K562 (cell line): ENCODE results near the gene MPRIP. TPM values are rescaled to one million over a fixed set of nuclear protein-coding genes. Genes with fewer than 3 reads are reported as not detected.

ENCODE experiments used
- ATAC-seq: fragments of 200-7000 bp; cut with Tn5 transposase; 3 replicates; pipeline ENCODE4 v1.9.1; 2020; ENCODE audit warnings: moderate library complexity
- BruUV-seq: library from RNA; stranded (reverse); fragments of 400-500 nt; replicated peaks from 2 replicates; lab custom pipeline; 2021; lab: Mats Ljungman, UMichigan
- CTCF ChIA-PET: fragments of 300-600 bp; formaldehyde crosslinking; extraction: SDS; loops from one replicate; lab custom pipeline; 2021; ENCODE audit warnings: low intra/inter-chr PET ratio; lab: Yijun Ruan, JAX
- POLR2A ChIA-PET: fragments of 300-600, 350-650 bp; sonication (Branson Sonifier 250); formaldehyde crosslinking; extraction: SDS; loops from one replicate; lab custom pipeline; 2021; ENCODE audit warnings: antibody characterized with exemption, inconsistent platforms; lab: Yijun Ruan, JAX
- DNase-seq, 4 experiments: peaks; one replicate each; pipeline versions ENCODE4 v3.0.0 to v3.0.0-alpha.2; 2011 to 2018; ENCODE audit warnings: low spot score in 3 of 4, mixed read lengths in 3 of 4; ENCODE audit errors: extremely low read depth in 1 of 4
- FAIRE-seq: peaks from 2 replicates; lab custom pipeline; 2011; peaks lifted over from hg19 to GRCh38; lab: Jason Lieb, UNC
- H2AFZ ChIP-seq: 2 replicates; pipeline ENCODE4 v1.6.0; 2011; ENCODE audit warnings: low read depth, low read length, control low read depth, inconsistent platforms
- H3K27ac ChIP-seq: fragments of 200-600 bp; 3 replicates; pipeline ENCODE4 v1.8.0; 2011; ENCODE audit warnings: low read depth, mild to moderate bottlenecking, control low read depth, inconsistent platforms, low read length, moderate library complexity, mixed read lengths; ENCODE audit errors: extremely low read depth
- H3K27me3 ChIP-seq, 2 experiments: fragments of 300-600 bp in 1 of 2; 2 replicates in 1 of 2; 3 replicates in 1 of 2; pipeline versions ENCODE4 v1.6.0 to v1.8.0; 2011; ENCODE audit warnings: inconsistent platforms in 2 of 2, low read length in 2 of 2, mild to moderate bottlenecking in 1 of 2, mixed read lengths in 1 of 2, moderate library complexity in 1 of 2; ENCODE audit not compliant: control insufficient read depth in 2 of 2, insufficient read depth in 2 of 2
- H3K36me3 ChIP-seq: fragments of 300-600 bp; 3 replicates; pipeline ENCODE4 v1.8.0; 2011; ENCODE audit warnings: mild to moderate bottlenecking, low read length, inconsistent platforms; ENCODE audit not compliant: control insufficient read depth, insufficient read depth
- H3K4me1 ChIP-seq, 2 experiments: fragments of 200-600 bp in 1 of 2; replicated peaks in 1 of 2; 2 replicates in 1 of 2; 3 replicates in 1 of 2; pipeline versions ENCODE4 v1.5.1 to v1.8.0; 2011; ENCODE audit warnings: inconsistent platforms in 2 of 2, low read length in 2 of 2, mild to moderate bottlenecking in 1 of 2, mixed read lengths in 1 of 2, moderate library complexity in 1 of 2; ENCODE audit not compliant: control insufficient read depth in 2 of 2, insufficient read depth in 2 of 2
- H3K4me2 ChIP-seq: 2 replicates; pipeline ENCODE4 v1.6.1; 2011; ENCODE audit warnings: low read length, control low read depth, inconsistent platforms, mixed read lengths; ENCODE audit not compliant: insufficient read depth
- H3K4me3 ChIP-seq: fragments of 200-600 bp; sonication (generic), shearing (Covaris generic); 2 replicates; pipeline ENCODE4 v1.5.1; 2016; ENCODE audit warnings: control low read depth, inconsistent platforms
- H3K79me2 ChIP-seq: fragments of 200-600 bp; 3 replicates; pipeline ENCODE4 v1.8.0; 2011; ENCODE audit warnings: low read length, inconsistent platforms; ENCODE audit not compliant: control insufficient read depth, insufficient read depth
- H3K9ac ChIP-seq, 2 experiments: 2 replicates each; pipeline versions ENCODE4 v1.6.0 to v1.6.1; 2011; ENCODE audit warnings: low read depth in 2 of 2, low read length in 2 of 2, control low read depth in 1 of 2, inconsistent platforms in 1 of 2, mild to moderate bottlenecking in 1 of 2, mixed read lengths in 1 of 2; ENCODE audit not compliant: insufficient read depth in 1 of 2
- H3K9me1 ChIP-seq: one replicate; pipeline ENCODE4 v1.6.0; 2011; ENCODE audit warnings: inconsistent platforms, mild to moderate bottlenecking, low read length, moderate library complexity; ENCODE audit not compliant: control insufficient read depth, insufficient read depth
- H3K9me3 ChIP-seq: replicated peaks from 2 replicates; pipeline ENCODE4 v1.5.1; 2011; ENCODE audit warnings: low read depth, low read length, inconsistent platforms; ENCODE audit not compliant: control insufficient read depth, insufficient read depth
- H4K20me1 ChIP-seq: replicated peaks from 2 replicates; pipeline ENCODE4 v1.6.1; 2011; ENCODE audit warnings: low read length, inconsistent platforms, mixed read lengths; ENCODE audit not compliant: control insufficient read depth, insufficient read depth
- ARID1B ChIP-seq: fragments of 450-650 bp; IDR thresholded peaks from 2 replicates; pipeline ENCODE4 v1.6.1; 2016; ENCODE audit warnings: antibody characterized with exemption, mild to moderate bottlenecking, inconsistent platforms
- BDP1 ChIP-seq: IDR thresholded peaks from 3 replicates; pipeline ENCODE4 v1.6.1; 2011; ENCODE audit not compliant: insufficient read length, insufficient read depth
- EGR1 ChIP-seq: fragments of 450-650 bp; conservative IDR thresholded peaks from 2 replicates; pipeline ENCODE4 v1.6.1; 2017; ENCODE audit warnings: mild to moderate bottlenecking
- FOXJ3 ChIP-seq: sonication (generic); formaldehyde crosslinking; IDR thresholded peaks from 2 replicates; pipeline ENCODE4 v1.4.0; 2020; ENCODE audit warnings: mild to moderate bottlenecking, missing genetic modification reagents
- HMG20A ChIP-seq: fragments of 450-650 bp; formaldehyde crosslinking; conservative IDR thresholded peaks from 2 replicates; pipeline ENCODE4 v1.4.0; 2020; ENCODE audit warnings: mild to moderate bottlenecking, mixed read lengths
- JUND ChIP-seq, 2 experiments: IDR thresholded peaks; 2 replicates in 1 of 2; 3 replicates in 1 of 2; pipeline ENCODE4 v1.6.1; 2011; ENCODE audit warnings: borderline replicate concordance in 2 of 2, low read depth in 2 of 2, low read length in 2 of 2, improper control_type of control experiment in 1 of 2, missing biosample characterization in 1 of 2, missing genetic modification characterization in 1 of 2, missing genetic modification reagents in 1 of 2
- KLF6 ChIP-seq: fragments of 250-450 bp; sonication (Bioruptor Pico); IDR thresholded peaks from 2 replicates; pipeline ENCODE4 v1.4.0; 2020; ENCODE audit warnings: mild to moderate bottlenecking, moderate library complexity, borderline replicate concordance
- NBN ChIP-seq: fragments of 450-650 bp; IDR thresholded peaks from 2 replicates; pipeline ENCODE4 v1.6.1; 2016; ENCODE audit warnings: low read depth, mild to moderate bottlenecking
- SIX5 ChIP-seq, 2 experiments: IDR thresholded peaks; 2 replicates each; pipeline ENCODE4 v1.6.1; 2011; ENCODE audit warnings: low read length in 2 of 2, borderline replicate concordance in 1 of 2, low read depth in 1 of 2, mild to moderate bottlenecking in 1 of 2, moderate library complexity in 1 of 2; ENCODE audit not compliant: insufficient read depth in 1 of 2
- ZNF217 ChIP-seq: sonication (generic); formaldehyde crosslinking; IDR thresholded peaks from 2 replicates; pipeline ENCODE4 v1.8.0; 2022; ENCODE audit warnings: mild to moderate bottlenecking, missing genetic modification reagents
- ZNF3 ChIP-seq: fragments of 250-450 bp; sonication (Bioruptor Pico); IDR thresholded peaks from 2 replicates; pipeline ENCODE4 v1.5.0; 2021; ENCODE audit warnings: mild to moderate bottlenecking, moderate library complexity
- ZNF347 ChIP-seq: fragments of 450-650 bp; formaldehyde crosslinking; IDR thresholded peaks from 2 replicates; pipeline ENCODE4 v1.4.0; 2020; ENCODE audit warnings: low read depth, mild to moderate bottlenecking, moderate library complexity
- ZNF431 ChIP-seq: sonication (generic); formaldehyde crosslinking; IDR thresholded peaks from 2 replicates; pipeline ENCODE4 v1.8.0; 2022; ENCODE audit warnings: mild to moderate bottlenecking, missing genetic modification reagents
- ZNF766 ChIP-seq: fragments of 200-800 bp; sonication (Bioruptor generic); conservative IDR thresholded peaks from 2 replicates; pipeline ENCODE4 v1.6.1; 2016; ENCODE audit warnings: missing genetic modification characterization, missing compliant biosample characterization
- WGBS: fragments of 100-300 bp; shearing (Covaris generic); methylation state at CpG from one replicate; pipeline ENCODE4 v1.1.6; 2016; ENCODE audit warnings: low coverage, mixed read lengths; ENCODE audit not compliant: insufficient coverage; ENCODE audit errors: missing lambda C conversion rate; 5-methylcytosine and 5-hydroxymethylcytosine counted together
- in situ Hi-C: fragments of 300-500 bp; cut with MboI; formaldehyde crosslinking; loops from 4 replicates; pipeline ENCODE4 v1.15.0; 2018; ENCODE audit warnings: inconsistent platforms, mixed read lengths
- intact Hi-C: fragments of 100-400 bp; cut with micrococcal nuclease; formaldehyde crosslinking; loops from 2 replicates; pipeline ENCODE4 v1.14.2; 2022
- polyA plus RNA-seq, 8 experiments: library from polyadenylated mRNA; depleted of rRNA in 4 of 8; stranded (reverse) in 5 of 8; unstranded in 3 of 8; fragments of >200 nt; fragmentation: Nextera tagmentation in 2 of 8; fragmentation: Illumina TruSeq in 1 of 8; extraction: Ambion mirVana in 2 of 8; extraction: Trizol in 1 of 8; gene quantifications; 2 replicates each; pipeline versions ENCODE4 v1.2.1 to v1.2.3, GENCODE V29; 2011 to 2014; ENCODE audit warnings: inconsistent platforms in 1 of 8, missing spikeins in 1 of 8
- total RNA-seq, 7 experiments: library from RNA; depleted of rRNA in 6 of 7; stranded (reverse); fragments of >200 nt in 6 of 7; fragmentation: Illumina TruSeq in 2 of 7; extraction: Trizol in 2 of 7; gene quantifications; 2 replicates each; pipeline versions ENCODE4 v1.2.1 to v1.2.3, GENCODE V29; 2011 to 2021; ENCODE audit warnings: low replicate concordance in 1 of 7
- TF ChIP-seq, protein P1 (sequence below): fragments of 250-450 bp; sonication (Bioruptor Pico); IDR thresholded peaks from 2 replicates; pipeline ENCODE4 v1.8.0; 2022; ENCODE audit warnings: inconsistent platforms

Gene MPRIP
- total and polyA plus RNA-seq, 9 of the 15 experiments (the other 6 are each of a cell fraction or from before 2014, with no cell fraction given) = 10.0 to 72.6 (median 30.1) TPM

DNA sequence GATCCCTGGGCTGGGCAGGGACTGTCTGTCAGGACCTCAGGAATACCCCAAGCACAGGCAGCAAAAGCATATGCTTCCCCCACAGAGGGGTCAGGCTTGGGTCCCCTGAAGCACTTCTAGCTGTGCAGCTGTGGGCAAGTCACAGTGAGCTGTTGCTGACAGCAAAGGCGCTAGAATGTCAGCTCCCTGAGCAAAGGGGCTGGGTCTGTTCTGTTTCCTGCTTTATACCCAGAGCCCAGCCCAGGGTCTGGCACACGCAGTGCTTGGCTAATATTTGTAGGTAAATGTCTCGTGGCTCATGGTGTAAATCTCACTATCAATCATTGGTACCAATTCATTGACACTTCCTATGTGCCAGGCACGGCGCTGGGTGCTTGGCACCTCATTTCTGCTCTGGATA is 16.6 kb upstream of the MPRIP start (continued):
- no peak for TF ChIP-seq EGR1

DNA sequence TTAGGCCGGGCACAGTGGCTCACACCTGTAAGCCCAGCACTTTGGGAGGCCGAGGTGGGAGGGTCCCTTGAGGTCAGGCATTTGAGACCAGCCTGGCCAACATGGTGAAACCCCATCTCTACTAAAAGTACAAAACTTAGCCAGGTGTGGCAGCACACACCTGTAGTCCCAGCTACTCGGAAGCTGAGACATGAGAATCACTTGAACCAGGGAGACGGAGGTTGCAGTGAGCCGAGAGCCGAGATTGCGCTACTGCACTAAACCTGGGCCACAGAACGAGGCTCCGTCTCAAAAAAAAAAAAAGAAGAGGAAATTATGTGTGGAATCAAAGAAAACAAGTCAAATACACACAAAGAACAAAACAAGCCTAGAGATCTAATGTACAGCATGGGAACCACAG is 16.1 kb upstream of the MPRIP start:
- H2AFZ ChIP-seq = no peak overlapping the region
- no peak for DNase-seq
- peaks cover 17 to 27% of the 10 kb centered on the region in 2 experiments; a peak in 4 of 5 replicates for H3K4me1 ChIP-seq
- CTCF ChIA-PET = no interaction called here
- ATAC-seq = no peak
- no peaks in the 10 kb centered on the region for H3K9me3 ChIP-seq
- H3K9ac ChIP-seq = no peak overlapping the region
- intact Hi-C loops = no loop called here
- no peaks in the 10 kb centered on the region for H3K36me3 ChIP-seq
- no peak overlapping the region for H3K27ac ChIP-seq
- in situ Hi-C loops = no loop called here
- H3K4me2 ChIP-seq = no peak overlapping the region
- H3K27me3 ChIP-seq = no peaks in the 10 kb centered on the region
- 51% methylated on average over 6 of the region's 9 CpGs for WGBS
- no peaks in the 10 kb centered on the region for H3K79me2 ChIP-seq
- no peaks in the 10 kb centered on the region for H3K9me1 ChIP-seq
- H4K20me1 ChIP-seq = no peaks in the 10 kb centered on the region
- TF ChIP-seq ZNF347 (CRISPR knock-in tag) = no peak
- no peak for TF ChIP-seq HMG20A (CRISPR knock-in tag)
- no peak for TF ChIP-seq KLF6
- no peak for TF ChIP-seq ZNF431 (CRISPR knock-in tag)
- no peak for TF ChIP-seq ZNF217
- TF ChIP-seq SIX5 (IDR thresholded peaks at IDR 0.05; ENCODE audit: borderline replicate concordance in 1 of 2, insufficient read depth in 1 of 2, low read depth in 1 of 2, low read length in 2 of 2) = no peak
- TF ChIP-seq JUND (IDR thresholded peaks at IDR 0.05; ENCODE audit: borderline replicate concordance, low read depth, low read length) = no peak
- no peak for TF ChIP-seq JUND (tag; IDR thresholded peaks at IDR 0.05; ENCODE audit: borderline replicate concordance, low read depth, low read length)
- TF ChIP-seq ARID1B = no peak
- TF ChIP-seq ZNF3 (CRISPR knock-in tag) = no peak
- TF ChIP-seq FOXJ3 (CRISPR knock-in tag) = no peak
- no peak for TF ChIP-seq BDP1
- TF ChIP-seq NBN = no peak
- TF ChIP-seq, protein P1, sequence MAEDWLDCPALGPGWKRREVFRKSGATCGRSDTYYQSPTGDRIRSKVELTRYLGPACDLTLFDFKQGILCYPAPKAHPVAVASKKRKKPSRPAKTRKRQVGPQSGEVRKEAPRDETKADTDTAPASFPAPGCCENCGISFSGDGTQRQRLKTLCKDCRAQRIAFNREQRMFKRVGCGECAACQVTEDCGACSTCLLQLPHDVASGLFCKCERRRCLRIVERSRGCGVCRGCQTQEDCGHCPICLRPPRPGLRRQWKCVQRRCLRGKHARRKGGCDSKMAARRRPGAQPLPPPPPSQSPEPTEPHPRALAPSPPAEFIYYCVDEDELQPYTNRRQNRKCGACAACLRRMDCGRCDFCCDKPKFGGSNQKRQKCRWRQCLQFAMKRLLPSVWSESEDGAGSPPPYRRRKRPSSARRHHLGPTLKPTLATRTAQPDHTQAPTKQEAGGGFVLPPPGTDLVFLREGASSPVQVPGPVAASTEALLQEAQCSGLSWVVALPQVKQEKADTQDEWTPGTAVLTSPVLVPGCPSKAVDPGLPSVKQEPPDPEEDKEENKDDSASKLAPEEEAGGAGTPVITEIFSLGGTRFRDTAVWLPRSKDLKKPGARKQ = no peak
- no peak for TF ChIP-seq ZNF766 (CRISPR knock-in tag)
- FAIRE-seq = no peak
- POLR2A ChIA-PET = no interaction called here
- H3K4me3 ChIP-seq = no peak overlapping the region
- no TSS peak for BruUV-seq
